Upper lobe of left lung (tissue), 4 donors: ENCODE measurements around the gene ENTHD1.

Experiments used
- EP300 ChIP-seq, 4 donors: sonication (generic); formaldehyde crosslinking; IDR thresholded peaks; one replicate each; pipeline ENCODE4 v1.5.1; 2017; ENCODE audit warnings: antibody characterized with exemption in 4 of 4, control low read depth in 2 of 4
- POLR2A ChIP-seq, 4 donors: fragments of 450-650 bp; IDR thresholded peaks; one replicate each; pipeline ENCODE4 v1.5.1; 2016 to 2017; ENCODE audit warnings: antibody characterized with exemption in 4 of 4, mild to moderate bottlenecking in 2 of 4
- POLR2AphosphoS5 ChIP-seq, 2 donors: sonication (generic); formaldehyde crosslinking; IDR thresholded peaks; one replicate each; pipeline ENCODE4 v1.5.1; 2017; ENCODE audit warnings: antibody characterized with exemption in 2 of 2
- TF ChIP-seq, protein P1 (sequence below), 6 experiments: fragments of 450-650 bp in 4 of 6; fragments of 200-600 bp in 2 of 6; sonication (generic) in 2 of 6; IDR thresholded peaks; one replicate each; pipeline ENCODE4 v1.5.1; 2016 to 2019; ENCODE audit warnings: antibody characterized with exemption in 6 of 6

DNA sequence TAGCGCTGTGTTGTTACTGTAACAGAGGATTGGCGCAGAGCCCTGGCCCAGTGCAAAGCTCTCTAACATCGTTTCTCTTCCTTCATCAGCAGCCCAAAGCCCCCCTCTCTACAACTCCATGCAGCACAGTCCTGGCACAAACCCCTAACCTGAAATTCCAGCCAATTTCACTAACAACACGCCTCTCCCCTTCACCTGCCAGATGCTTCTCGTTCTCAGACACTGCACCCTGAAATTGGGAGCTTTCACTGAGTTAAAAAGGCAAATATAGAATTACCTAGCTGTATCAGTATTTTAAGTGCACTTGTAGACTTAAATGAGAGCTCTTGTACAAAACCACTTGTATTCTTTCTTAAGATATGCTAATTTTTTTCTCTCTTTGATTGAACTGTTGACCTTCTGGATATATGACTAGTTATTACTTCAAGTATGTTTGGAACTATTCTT lies 23.7 kb upstream of the ENTHD1 start:
- TF ChIP-seq POLR2A (IDR thresholded peaks at IDR 0.05) (no peak), POLR2AphosphoS5 (IDR thresholded peaks at IDR 0.05) (no peak), EP300 (IDR thresholded peaks at IDR 0.05) (no peak)
- TF ChIP-seq, protein P1, sequence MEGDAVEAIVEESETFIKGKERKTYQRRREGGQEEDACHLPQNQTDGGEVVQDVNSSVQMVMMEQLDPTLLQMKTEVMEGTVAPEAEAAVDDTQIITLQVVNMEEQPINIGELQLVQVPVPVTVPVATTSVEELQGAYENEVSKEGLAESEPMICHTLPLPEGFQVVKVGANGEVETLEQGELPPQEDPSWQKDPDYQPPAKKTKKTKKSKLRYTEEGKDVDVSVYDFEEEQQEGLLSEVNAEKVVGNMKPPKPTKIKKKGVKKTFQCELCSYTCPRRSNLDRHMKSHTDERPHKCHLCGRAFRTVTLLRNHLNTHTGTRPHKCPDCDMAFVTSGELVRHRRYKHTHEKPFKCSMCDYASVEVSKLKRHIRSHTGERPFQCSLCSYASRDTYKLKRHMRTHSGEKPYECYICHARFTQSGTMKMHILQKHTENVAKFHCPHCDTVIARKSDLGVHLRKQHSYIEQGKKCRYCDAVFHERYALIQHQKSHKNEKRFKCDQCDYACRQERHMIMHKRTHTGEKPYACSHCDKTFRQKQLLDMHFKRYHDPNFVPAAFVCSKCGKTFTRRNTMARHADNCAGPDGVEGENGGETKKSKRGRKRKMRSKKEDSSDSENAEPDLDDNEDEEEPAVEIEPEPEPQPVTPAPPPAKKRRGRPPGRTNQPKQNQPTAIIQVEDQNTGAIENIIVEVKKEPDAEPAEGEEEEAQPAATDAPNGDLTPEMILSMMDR (IDR thresholded peaks at IDR 0.05): no peak
